ENCODE data around the gene PATJ. TPM values are rescaled to one million over a fixed set of nuclear protein-coding genes. Genes with fewer than 3 reads are reported as not detected.

PATJ gene
- total and polyA plus RNA-seq, 7 experiments from 2014 or later: 13.4 to 64.5 (median 33.3) TPM

DNA sequence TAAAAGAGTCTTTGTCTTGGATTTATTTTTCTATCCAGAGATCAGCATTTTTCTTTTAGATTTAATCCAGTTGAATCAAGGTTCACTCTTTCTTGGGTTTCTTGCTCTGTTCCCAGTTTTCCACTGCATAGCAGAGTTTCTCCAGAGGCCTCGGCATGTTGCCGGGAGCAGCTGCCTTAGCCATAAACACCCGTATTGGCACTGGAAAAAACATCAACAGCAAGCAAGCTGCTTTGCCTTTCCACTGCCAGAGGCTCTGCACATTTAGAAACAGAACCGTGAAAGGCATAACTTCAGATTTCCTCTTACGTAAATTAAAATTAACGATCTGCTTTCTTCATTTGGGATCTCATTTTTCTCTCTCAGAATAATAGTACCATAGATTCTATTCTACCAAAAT, 270.6 kb downstream of the PATJ start:
- peaks cover 0 to 9% (median 0%) of the 10 kb centered on the region in 11 donors for H3K9me3 Mint-ChIP-seq
- peaks cover 0 to 53% (median 41%) of the 10 kb centered on the region in 5 donors for H3K36me3 Mint-ChIP-seq
- ATAC-seq (no peak), DNase-seq (no peak)
- Histone ChIP-seq H3K4me1 (ENCODE audit: control insufficient read depth in 2 of 2, insufficient read depth in 2 of 2, low read length in 2 of 2) (no peaks in the 10 kb centered on the region), H3K27ac (ENCODE audit: low read depth, low read length) (no peak overlapping the region), H3K9me3 (ENCODE audit: control insufficient read depth in 2 of 3, low read length in 3 of 3) (no peaks in the 10 kb centered on the region), H3K36me3 (ENCODE audit: control insufficient read depth in 2 of 3, insufficient read depth in 3 of 3, low read length in 3 of 3) (no peaks in the 10 kb centered on the region), H3K27me3 (ENCODE audit: control insufficient read depth in 2 of 2, insufficient read depth in 2 of 2, low read length in 2 of 2) (no peaks in the 10 kb centered on the region), H3K4me3 (ENCODE audit: low read length) (no peak overlapping the region)
- ChIA-PET POLR2A (no interaction called here), CTCF (no interaction called here)
- intact Hi-C loops (cut with micrococcal nuclease): no loop called here
- no peak overlapping the region for H3K4me3 Mint-ChIP-seq
- H3K27ac Mint-ChIP-seq: no peak overlapping the region
- H3K4me1 Mint-ChIP-seq: peaks cover 0 to 6% (median 0%) of the 10 kb centered on the region in 7 donors
- H3K27me3 Mint-ChIP-seq: no peaks in the 10 kb centered on the region

DNA sequence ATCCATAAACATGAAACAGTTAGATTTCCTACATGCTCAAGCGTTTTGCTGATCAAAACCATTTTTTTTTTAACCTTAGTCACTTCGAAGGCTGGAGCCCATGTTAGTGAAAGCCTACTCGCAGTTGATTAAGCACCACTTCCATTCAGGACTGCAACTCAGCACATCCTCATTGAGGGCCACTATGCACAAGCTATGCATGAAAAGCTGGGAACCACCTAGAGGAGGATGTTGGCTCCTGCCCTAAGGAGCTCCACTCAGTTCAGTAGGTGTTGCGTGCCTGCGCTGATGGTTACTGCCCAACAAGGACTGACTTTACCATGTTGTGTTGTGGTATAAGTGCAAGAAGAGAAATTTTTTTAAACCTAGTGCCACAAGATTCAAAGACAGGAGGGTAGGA, 271.0 kb downstream of the PATJ start:
- DNase-seq (no peak), ATAC-seq (no peak)
- Mint-ChIP-seq H3K4me1 (peaks cover 0 to 6% (median 0%) of the 10 kb centered on the region in 7 donors), H3K27me3 (no peaks in the 10 kb centered on the region), H3K27ac (no peak overlapping the region), H3K4me3 (no peak overlapping the region), H3K9me3 (peaks cover 0 to 9% (median 0%) of the 10 kb centered on the region in 11 donors), H3K36me3 (peaks cover 0 to 53% (median 45%) of the 10 kb centered on the region in 5 donors)
- intact Hi-C loops (cut with micrococcal nuclease): no loop called here
- Histone ChIP-seq H3K4me1 (ENCODE audit: control insufficient read depth in 2 of 2, insufficient read depth in 2 of 2, low read length in 2 of 2) (no peaks in the 10 kb centered on the region), H3K27ac (ENCODE audit: low read depth, low read length) (no peak overlapping the region), H3K4me3 (ENCODE audit: low read length) (no peak overlapping the region), H3K36me3 (ENCODE audit: control insufficient read depth in 2 of 3, insufficient read depth in 3 of 3, low read length in 3 of 3) (no peaks in the 10 kb centered on the region), H3K27me3 (ENCODE audit: control insufficient read depth in 2 of 2, insufficient read depth in 2 of 2, low read length in 2 of 2) (no peaks in the 10 kb centered on the region), H3K9me3 (ENCODE audit: control insufficient read depth in 2 of 3, low read length in 3 of 3) (no peaks in the 10 kb centered on the region)
- CTCF ChIA-PET: no interaction called here
- POLR2A ChIA-PET: no interaction called here

DNA sequence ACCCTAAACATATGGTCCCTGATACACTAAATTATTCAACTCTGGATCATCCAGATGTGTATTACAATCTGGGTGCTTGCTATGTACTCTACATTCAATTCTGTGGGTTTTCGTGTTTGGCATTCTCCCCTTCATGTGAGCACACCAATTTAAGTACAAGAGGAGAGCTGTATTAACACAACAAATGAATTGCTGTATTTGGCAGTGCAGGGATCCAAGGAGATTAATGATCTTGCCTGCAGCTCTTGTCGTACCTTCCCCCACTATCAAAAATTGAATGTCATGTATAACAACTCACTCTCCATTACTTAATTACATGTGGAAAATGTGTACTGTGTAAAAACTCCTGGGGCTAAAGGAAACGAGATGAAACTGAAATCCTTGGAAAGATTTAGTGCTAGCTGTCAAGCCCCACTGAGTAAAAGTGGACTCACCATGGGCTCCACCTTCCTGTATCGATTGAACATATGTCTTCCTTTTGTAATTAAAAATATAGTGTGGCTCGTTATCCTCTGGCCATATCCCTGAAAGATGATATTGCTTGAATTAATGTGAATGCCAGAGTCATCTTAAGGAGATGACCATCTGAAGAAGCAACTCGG, 280.2 kb downstream of the PATJ start:
- no peak for ATAC-seq
- Mint-ChIP-seq H3K4me3 (no peak overlapping the region), H3K9me3 (peaks cover 0 to 4% (median 0%) of the 10 kb centered on the region in 11 donors), H3K27ac (no peak overlapping the region), H3K36me3 (peaks cover 0 to 87% (median 62%) of the 10 kb centered on the region in 5 donors), H3K4me1 (peaks cover 0 to 2% (median 0%) of the 10 kb centered on the region in 7 donors), H3K27me3 (no peaks in the 10 kb centered on the region)
- no peaks in the 10 kb centered on the region for H3K9me3 ChIP-seq (ENCODE audit: control insufficient read depth in 2 of 3, low read length in 3 of 3)
- no peak overlapping the region for H3K4me3 ChIP-seq (ENCODE audit: low read length)
- no peak overlapping the region for H3K27ac ChIP-seq (ENCODE audit: low read depth, low read length)
- ChIA-PET CTCF (no interaction called here), POLR2A (no interaction called here)
- no peaks in the 10 kb centered on the region for H3K4me1 ChIP-seq (ENCODE audit: control insufficient read depth in 2 of 2, insufficient read depth in 2 of 2, low read length in 2 of 2)
- DNase-seq: no peak
- intact Hi-C loops (cut with micrococcal nuclease): no loop called here
- peaks cover 0 to 3% (median 0%) of the 10 kb centered on the region in 3 experiments for H3K36me3 ChIP-seq (ENCODE audit: control insufficient read depth in 2 of 3, insufficient read depth in 3 of 3, low read length in 3 of 3)
- H3K27me3 ChIP-seq (ENCODE audit: control insufficient read depth in 2 of 2, insufficient read depth in 2 of 2, low read length in 2 of 2): no peaks in the 10 kb centered on the region

DNA sequence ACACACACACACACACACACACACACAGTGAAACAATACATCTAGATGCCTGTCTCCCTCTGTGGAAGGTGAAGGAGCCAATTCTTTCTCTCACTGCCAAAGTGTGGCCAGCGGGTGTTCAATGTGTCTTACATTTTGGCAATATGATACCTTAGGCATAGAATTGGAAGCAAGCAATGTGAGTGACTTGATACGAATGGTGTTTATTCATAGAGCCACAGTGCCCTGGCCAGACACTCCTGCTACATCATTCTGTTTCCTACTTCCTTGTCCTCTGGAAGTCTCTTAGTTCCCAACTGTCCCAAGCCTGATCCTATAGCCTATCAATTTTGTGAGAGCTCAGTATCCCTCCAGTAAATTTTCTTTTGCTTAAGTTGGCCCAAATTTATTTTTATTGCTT, 282.4 kb downstream of the PATJ start:
- H3K9me3 ChIP-seq (ENCODE audit: control insufficient read depth in 2 of 3, low read length in 3 of 3): no peaks in the 10 kb centered on the region
- H3K4me1 Mint-ChIP-seq: peaks cover 0 to 2% (median 0%) of the 10 kb centered on the region in 7 donors
- no peak overlapping the region for H3K27ac Mint-ChIP-seq
- intact Hi-C loops (cut with micrococcal nuclease): no loop called here
- H3K27me3 Mint-ChIP-seq: no peaks in the 10 kb centered on the region
- DNase-seq: no peak
- H3K4me3 ChIP-seq (ENCODE audit: low read length): no peak overlapping the region
- H3K4me1 ChIP-seq (ENCODE audit: control insufficient read depth in 2 of 2, insufficient read depth in 2 of 2, low read length in 2 of 2): no peaks in the 10 kb centered on the region
- peaks cover 0 to 10% (median 5%) of the 10 kb centered on the region in 11 donors for H3K9me3 Mint-ChIP-seq
- H3K4me3 Mint-ChIP-seq: no peak overlapping the region
- H3K36me3 Mint-ChIP-seq: peaks cover 0 to 91% (median 67%) of the 10 kb centered on the region in 5 donors
- no peak overlapping the region for H3K27ac ChIP-seq (ENCODE audit: low read depth, low read length)
- ChIA-PET CTCF (no interaction called here), POLR2A (no interaction called here)
- H3K36me3 ChIP-seq (ENCODE audit: control insufficient read depth in 2 of 3, insufficient read depth in 3 of 3, low read length in 3 of 3): peaks cover 0 to 9% (median 0%) of the 10 kb centered on the region in 3 experiments
- no peaks in the 10 kb centered on the region for H3K27me3 ChIP-seq (ENCODE audit: control insufficient read depth in 2 of 2, insufficient read depth in 2 of 2, low read length in 2 of 2)
- ATAC-seq: no peak

DNA sequence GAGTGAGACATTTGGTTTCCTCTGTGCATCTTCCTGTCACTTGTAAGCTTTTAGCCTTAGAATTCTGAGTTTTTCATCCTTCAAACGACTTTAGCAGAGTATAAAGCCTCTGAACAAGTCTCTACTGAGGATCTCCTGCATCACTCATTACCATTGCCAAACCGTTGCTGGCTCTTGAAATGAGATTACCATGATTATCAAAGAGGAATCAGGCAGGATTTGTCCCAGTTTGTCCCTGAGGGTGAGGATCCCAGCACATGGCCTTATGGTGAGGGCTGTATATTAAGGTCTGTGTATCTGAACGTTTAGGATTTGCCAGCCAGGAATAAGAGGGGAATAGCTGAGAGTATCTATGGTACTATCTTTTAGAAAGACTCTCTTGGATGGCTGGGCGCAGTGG, 282.9 kb downstream of the PATJ start:
- H3K36me3 Mint-ChIP-seq: peaks cover 0 to 89% (median 65%) of the 10 kb centered on the region in 5 donors
- ChIA-PET CTCF (no interaction called here), POLR2A (no interaction called here)
- no peak overlapping the region for H3K4me3 Mint-ChIP-seq
- DNase-seq: no peak
- H3K27ac ChIP-seq (ENCODE audit: low read depth, low read length): no peak overlapping the region
- no peaks in the 10 kb centered on the region for H3K4me1 ChIP-seq (ENCODE audit: control insufficient read depth in 2 of 2, insufficient read depth in 2 of 2, low read length in 2 of 2)
- intact Hi-C loops (cut with micrococcal nuclease): no loop called here
- H3K4me3 ChIP-seq (ENCODE audit: low read length): no peak overlapping the region
- ATAC-seq: no peak
- no peak overlapping the region for H3K27ac Mint-ChIP-seq
- peaks cover 0 to 10% (median 5%) of the 10 kb centered on the region in 11 donors for H3K9me3 Mint-ChIP-seq
- H3K9me3 ChIP-seq (ENCODE audit: control insufficient read depth in 2 of 3, low read length in 3 of 3): no peaks in the 10 kb centered on the region
- no peaks in the 10 kb centered on the region for H3K27me3 Mint-ChIP-seq
- peaks cover 0 to 3% (median 0%) of the 10 kb centered on the region in 7 donors for H3K4me1 Mint-ChIP-seq
- H3K36me3 ChIP-seq (ENCODE audit: control insufficient read depth in 2 of 3, insufficient read depth in 3 of 3, low read length in 3 of 3): peaks cover 0 to 9% (median 0%) of the 10 kb centered on the region in 3 experiments
- H3K27me3 ChIP-seq (ENCODE audit: control insufficient read depth in 2 of 2, insufficient read depth in 2 of 2, low read length in 2 of 2): no peaks in the 10 kb centered on the region

DNA sequence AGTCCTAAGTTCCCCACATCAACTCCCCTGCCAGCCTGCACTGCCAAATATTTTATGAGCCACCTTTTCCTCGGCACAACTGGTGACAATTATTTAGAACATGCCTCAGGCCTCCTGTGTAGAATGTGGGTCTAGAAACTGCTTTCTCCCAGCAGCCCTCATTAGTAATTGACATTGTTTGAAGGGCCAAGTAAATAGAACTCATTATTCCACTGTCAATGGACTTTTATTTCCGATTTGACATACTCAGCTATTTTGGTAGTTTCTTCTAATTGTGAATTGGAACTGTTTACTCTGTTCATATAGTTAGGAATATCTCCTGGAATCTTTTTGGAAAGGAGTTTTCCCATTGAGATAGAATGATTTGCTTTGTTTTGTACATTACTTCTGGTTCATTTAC, 283.6 kb downstream of the PATJ start:
- Mint-ChIP-seq H3K9me3 (peaks cover 0 to 10% (median 5%) of the 10 kb centered on the region in 11 donors), H3K27me3 (no peaks in the 10 kb centered on the region), H3K4me3 (no peak overlapping the region), H3K36me3 (peaks cover 0 to 91% (median 62%) of the 10 kb centered on the region in 5 donors), H3K27ac (peak overlapping the region in 1 of 9 donors; percentile 19), H3K4me1 (peaks cover 0 to 2% (median 0%) of the 10 kb centered on the region in 7 donors)
- H3K9me3 ChIP-seq (ENCODE audit: control insufficient read depth in 2 of 3, low read length in 3 of 3): no peaks in the 10 kb centered on the region
- POLR2A ChIA-PET: no interaction called here
- H3K4me3 ChIP-seq (ENCODE audit: low read length): no peak overlapping the region
- intact Hi-C loops (cut with micrococcal nuclease): no loop called here
- H3K27me3 ChIP-seq (ENCODE audit: control insufficient read depth in 2 of 2, insufficient read depth in 2 of 2, low read length in 2 of 2): no peaks in the 10 kb centered on the region
- peaks cover 0 to 9% (median 0%) of the 10 kb centered on the region in 3 experiments for H3K36me3 ChIP-seq (ENCODE audit: control insufficient read depth in 2 of 3, insufficient read depth in 3 of 3, low read length in 3 of 3)
- H3K4me1 ChIP-seq (ENCODE audit: control insufficient read depth in 2 of 2, insufficient read depth in 2 of 2, low read length in 2 of 2): no peaks in the 10 kb centered on the region
- ATAC-seq (no peak), DNase-seq (no peak)
- H3K27ac ChIP-seq (ENCODE audit: low read depth, low read length): no peak overlapping the region
- CTCF ChIA-PET: no interaction called here

DNA sequence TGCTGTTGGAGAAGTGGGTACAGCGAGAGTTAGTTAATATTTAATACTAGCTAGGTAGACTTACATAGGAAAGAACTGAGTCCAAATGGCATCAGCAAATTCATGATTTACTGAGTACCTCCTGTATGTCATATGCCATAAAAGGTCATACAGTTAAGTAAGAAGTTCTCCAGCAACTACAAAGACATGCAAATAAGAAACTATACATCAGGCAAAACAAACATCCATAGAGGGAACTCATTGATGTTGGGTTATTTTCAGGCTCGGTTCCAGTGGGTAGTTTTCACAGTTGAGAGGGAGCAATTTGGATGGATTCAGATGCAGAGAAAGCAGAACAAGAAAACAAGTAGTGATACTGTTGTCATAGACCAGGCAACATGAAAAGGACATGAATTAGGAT, 287.4 kb downstream of the PATJ start:
- ChIA-PET POLR2A (no interaction called here), CTCF (no interaction called here)
- no peak overlapping the region for H3K27ac Mint-ChIP-seq
- Histone ChIP-seq H3K36me3 (ENCODE audit: control insufficient read depth in 2 of 3, insufficient read depth in 3 of 3, low read length in 3 of 3) (peaks cover 0 to 6% (median 0%) of the 10 kb centered on the region in 3 experiments), H3K27ac (ENCODE audit: low read depth, low read length) (no peak overlapping the region), H3K27me3 (ENCODE audit: control insufficient read depth in 2 of 2, insufficient read depth in 2 of 2, low read length in 2 of 2) (no peaks in the 10 kb centered on the region), H3K4me3 (ENCODE audit: low read length) (no peak overlapping the region), H3K9me3 (ENCODE audit: control insufficient read depth in 2 of 3, low read length in 3 of 3) (no peaks in the 10 kb centered on the region), H3K4me1 (ENCODE audit: control insufficient read depth in 2 of 2, insufficient read depth in 2 of 2, low read length in 2 of 2) (no peaks in the 10 kb centered on the region)
- H3K27me3 Mint-ChIP-seq: no peaks in the 10 kb centered on the region
- ATAC-seq (no peak), DNase-seq (no peak)
- H3K36me3 Mint-ChIP-seq: peaks cover 0 to 68% (median 55%) of the 10 kb centered on the region in 5 donors
- peaks cover 0 to 10% (median 5%) of the 10 kb centered on the region in 11 donors for H3K9me3 Mint-ChIP-seq
- peaks cover 0 to 2% (median 0%) of the 10 kb centered on the region in 7 donors for H3K4me1 Mint-ChIP-seq
- H3K4me3 Mint-ChIP-seq: no peak overlapping the region
- intact Hi-C loops (cut with micrococcal nuclease): no loop called here

All from naive thymus-derived CD4-positive, alpha-beta T cell (primary cell).